HK-2 (cell line): ENCODE measurements around the gene SMKR1.

Experiments used
- DNase-seq: peaks from one replicate; pipeline ENCODE4 v3.0.0-alpha.2; 2018; ENCODE audit not compliant: unreplicated experiment

Gene SMKR1

DNA sequence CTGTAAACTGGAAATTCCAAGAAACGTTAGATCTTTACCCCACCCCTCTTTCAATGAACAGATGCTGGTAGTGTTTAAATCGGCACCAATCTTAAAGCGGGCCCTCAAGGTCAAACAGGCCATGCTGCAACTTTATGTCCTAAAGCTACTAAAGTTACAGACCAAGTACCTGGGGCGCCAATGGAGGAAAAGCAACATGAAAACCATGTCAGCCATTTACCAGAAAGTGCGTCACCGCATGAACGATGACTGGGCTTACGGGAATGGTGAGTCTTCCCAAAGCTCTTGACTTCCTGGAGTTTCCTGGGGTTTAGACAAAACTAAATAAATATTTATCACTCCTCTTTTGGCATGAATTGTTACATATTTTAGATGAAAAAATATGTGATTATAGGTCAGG, 19.6 kb upstream of the SMKR1 start:
- DNase-seq = no peak

DNA sequence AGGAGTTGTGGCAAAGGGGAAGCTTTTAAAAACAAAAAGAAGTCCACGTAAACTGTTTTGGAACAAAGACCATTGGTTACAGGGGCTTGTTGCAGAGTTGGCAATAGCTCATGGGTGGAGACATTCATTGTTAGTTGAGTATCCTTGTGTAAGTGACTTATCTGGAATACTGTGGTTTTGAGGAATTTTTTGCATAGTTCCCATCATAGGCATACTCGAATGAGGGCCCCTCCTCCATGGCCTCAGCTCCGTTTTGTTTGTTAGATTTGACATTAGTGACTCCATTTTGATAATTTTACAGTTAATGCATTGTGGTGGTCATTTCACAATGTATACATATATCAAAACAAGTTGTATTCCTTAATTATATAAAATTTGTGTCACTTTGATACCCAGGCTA, 12.8 kb upstream of the SMKR1 start:
- DNase-seq = no peak

DNA sequence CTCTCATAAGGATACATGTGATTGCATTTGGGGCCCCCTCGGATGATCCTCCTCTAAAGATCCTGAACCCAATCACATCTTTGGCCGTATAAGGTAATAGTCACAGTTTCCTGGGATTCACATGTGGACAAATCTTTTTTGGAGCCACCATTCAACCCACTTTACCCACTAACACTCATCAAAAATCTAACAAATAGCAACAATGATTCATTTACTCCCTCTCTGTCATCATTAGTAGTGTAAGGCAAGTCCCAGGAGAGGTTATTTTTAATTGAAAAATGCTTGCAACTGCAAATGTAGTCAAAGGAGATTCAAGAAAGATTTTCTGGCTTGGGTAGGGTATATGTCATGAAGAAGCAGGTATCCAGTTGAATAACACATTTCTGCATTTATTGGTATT, 9.9 kb upstream of the SMKR1 start:
- DNase-seq = no peak

- no peak for DNase-seq
Measured at GRCh38 chr7:129493555-129493954, 8.8 kb upstream of the SMKR1 start.

DNA sequence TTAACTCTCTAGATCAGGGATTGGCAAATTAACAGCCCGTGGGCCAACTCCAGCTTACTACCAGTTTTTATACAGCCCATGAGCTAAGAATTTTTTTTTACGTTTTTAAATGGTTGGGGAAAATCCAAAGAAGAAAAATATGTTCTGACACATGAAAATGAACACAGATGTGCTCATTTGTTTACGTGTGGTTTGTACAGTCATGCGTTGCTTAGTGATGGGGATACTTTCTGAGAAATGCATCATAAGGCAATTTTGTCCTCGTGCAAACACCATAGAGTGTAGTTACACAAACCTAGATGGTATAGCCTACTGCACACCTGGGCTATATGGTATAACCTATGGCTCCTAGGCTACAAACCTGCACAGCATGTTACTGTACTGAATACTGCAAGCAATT, 8.3 kb upstream of the SMKR1 start:
- no peak for DNase-seq

DNA sequence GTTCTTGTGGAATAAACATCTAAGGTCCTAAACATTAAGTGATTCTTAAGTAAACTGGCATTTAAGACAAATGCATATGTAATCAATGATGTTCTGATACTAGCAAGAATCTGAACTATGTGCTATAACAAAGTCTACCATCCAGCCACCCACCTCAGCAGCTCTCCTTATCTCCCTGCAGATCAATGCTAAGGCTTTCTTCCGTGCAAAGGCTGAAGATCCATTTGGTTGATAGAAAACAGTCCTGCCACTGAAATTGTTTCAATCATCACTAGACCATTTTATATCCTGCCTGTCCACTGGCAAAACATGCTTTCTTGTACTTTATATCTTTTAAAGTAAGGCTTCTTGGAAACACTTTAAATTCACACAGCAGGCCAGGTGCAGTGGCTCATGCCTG, 6.3 kb upstream of the SMKR1 start:
- no peak for DNase-seq

DNA sequence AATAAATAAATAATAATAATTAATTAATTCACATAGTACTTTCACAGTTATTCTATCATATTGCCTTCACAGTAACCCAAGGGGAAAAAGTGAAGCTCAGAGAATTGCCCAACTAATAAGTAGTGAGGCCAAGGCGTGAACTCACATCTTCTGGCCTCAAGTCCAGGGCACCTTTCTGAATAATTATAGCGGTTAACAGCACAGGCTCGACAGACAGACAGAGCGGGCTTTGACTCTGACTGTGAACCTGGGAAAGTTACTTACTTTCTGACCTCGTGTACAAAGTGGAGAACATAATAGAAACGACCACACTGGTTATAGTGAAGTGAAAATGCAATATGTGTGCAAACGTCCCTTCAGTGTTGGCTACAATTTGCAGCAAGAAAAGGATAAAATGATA, 5.7 kb upstream of the SMKR1 start:
- DNase-seq = no peak

GRCh38 chr7:129497156-129497555, 5.2 kb upstream of the SMKR1 start:
- no peak for DNase-seq

DNA sequence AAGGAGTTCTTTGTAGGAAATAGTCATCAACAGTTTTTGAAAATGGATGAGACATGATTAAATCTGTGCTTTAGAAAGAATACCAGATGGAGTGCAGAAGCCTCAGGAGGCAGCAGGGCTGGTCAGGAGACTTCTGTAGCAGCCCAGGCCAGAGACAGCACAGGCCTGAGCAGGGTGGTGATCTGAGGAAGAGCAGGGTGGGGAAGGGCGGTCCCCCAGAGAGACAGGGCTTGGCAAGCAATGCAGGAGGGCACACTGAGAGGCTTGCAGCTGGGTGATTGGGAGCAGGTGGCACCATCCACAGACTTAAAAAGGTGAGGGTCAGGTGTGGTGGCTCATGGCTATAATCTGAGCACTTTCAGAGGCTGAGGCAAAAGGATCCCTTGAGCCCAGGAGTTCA, 4.3 kb upstream of the SMKR1 start:
- DNase-seq = no peak

- no peak for DNase-seq
Measured at GRCh38 chr7:129499999-129500398, 2.3 kb upstream of the SMKR1 start.

DNA sequence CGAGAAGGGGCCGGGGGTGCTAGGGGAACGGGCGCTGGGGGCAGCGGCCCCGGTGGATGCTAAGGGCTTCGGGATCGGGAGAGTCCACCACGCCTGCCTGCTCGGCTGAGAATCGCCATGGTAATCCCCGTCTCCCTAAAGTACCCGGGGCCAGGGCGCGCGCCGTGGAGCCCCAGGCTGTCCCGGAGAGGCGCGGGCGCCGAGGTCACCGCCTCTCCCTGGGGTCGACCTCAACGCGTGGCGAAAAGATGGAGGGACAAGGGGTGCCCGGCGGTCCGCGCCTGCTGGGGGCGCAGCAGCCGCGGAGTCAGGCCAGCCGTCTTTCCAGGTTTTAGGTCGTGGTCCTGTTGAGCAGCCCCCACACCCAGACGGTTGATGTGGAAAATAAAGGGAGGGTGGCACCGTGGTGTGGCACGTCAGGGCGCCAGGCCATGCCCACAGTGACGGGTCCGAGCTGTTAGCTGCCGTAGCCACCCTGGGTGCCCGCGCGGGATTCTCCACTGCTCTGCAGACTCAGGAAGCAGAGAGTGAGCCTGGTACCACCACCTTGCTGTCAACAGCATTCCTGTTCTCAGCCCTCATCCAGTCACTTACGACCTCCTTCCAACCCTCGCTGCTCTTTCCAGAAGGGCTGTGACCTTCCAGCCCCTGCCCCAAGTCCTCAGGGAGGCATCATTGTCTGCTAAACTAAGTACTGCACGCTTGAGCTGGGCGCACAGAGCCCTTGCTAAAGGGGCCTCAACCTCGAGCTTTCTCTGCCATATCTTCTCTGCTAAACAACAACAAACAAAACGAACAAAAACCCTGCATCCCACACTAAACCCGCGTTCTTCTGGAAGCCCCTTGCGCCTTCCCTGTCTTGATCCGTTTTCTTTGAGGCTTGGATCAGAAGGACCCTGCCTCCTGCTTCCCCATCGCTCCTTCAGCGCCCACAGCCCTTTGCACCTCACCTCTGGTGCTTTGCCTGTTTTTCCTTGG, 666 bp downstream of the SMKR1 start:
- no peak for DNase-seq

DNA sequence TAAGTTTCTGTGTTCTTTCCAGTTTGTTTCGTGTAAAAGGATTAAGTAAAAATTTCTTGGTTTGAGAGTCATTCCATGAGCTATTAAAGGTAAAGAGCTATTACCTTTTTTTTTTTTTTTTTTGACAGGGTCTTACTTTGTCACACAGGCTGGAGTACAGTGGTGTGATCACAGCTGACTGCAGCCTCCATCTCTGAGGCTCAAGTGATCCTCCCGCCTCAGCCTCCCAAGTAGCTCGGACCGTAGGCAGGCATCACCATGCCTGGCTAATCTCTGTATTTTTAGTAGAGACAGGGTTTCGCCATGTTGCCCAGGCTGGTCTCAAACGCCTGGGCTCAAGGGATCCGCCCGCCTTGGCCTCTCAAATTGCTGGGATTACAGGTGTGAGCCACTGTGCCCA, 1.4 kb downstream of the SMKR1 start:
- DNase-seq = no peak

DNA sequence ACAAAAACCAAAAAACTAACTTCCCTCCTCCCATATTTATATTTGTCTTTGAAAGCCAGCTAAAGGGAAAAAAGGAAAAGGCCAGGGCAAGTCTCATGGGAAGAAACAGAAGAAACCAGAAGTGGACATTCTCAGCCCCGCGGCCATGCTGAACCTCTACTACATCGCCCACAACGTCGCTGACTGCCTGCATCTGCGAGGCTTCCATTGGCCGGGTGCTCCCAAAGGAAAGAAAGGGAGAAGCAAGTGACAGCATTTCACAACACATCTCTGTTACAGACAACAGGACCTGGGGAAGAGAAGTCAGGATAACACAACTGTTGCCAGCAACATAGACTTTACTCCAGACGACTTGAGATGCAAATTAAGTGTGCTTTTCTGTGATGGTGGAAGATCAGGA, 9.9 kb downstream of the SMKR1 start:
- no peak for DNase-seq

- DNase-seq = no peak
Measured at GRCh38 chr7:129513546-129513945, 11.2 kb downstream of the SMKR1 start.

DNA sequence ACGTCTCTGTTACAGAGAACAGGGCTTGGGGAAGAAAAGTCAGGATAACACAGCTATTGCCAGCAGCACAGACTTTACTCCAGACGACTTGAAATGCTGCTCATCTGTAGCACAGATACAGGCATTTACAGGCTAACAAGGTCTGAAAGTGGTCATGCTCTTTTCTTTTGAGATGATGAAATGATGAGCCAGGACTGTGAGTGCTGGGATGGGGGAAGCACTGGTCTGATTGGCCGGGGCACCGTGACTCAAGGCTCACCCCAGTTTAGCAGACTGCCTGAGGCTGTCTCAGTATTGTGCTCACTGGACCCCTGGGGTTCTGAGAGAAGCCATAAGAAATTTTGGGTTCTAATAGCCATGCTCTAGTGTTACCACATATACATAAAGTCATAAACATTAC, 12.4 kb downstream of the SMKR1 start:
- DNase-seq = no peak

GRCh38 chr7:129515381-129515780, 13.1 kb downstream of the SMKR1 start:
- DNase-seq = no peak

- DNase-seq = no peak
Measured at GRCh38 chr7:129517931-129518330, 15.6 kb downstream of the SMKR1 start.

GRCh38 chr7:129519464-129519863, 17.1 kb downstream of the SMKR1 start:
- no peak for DNase-seq

DNA sequence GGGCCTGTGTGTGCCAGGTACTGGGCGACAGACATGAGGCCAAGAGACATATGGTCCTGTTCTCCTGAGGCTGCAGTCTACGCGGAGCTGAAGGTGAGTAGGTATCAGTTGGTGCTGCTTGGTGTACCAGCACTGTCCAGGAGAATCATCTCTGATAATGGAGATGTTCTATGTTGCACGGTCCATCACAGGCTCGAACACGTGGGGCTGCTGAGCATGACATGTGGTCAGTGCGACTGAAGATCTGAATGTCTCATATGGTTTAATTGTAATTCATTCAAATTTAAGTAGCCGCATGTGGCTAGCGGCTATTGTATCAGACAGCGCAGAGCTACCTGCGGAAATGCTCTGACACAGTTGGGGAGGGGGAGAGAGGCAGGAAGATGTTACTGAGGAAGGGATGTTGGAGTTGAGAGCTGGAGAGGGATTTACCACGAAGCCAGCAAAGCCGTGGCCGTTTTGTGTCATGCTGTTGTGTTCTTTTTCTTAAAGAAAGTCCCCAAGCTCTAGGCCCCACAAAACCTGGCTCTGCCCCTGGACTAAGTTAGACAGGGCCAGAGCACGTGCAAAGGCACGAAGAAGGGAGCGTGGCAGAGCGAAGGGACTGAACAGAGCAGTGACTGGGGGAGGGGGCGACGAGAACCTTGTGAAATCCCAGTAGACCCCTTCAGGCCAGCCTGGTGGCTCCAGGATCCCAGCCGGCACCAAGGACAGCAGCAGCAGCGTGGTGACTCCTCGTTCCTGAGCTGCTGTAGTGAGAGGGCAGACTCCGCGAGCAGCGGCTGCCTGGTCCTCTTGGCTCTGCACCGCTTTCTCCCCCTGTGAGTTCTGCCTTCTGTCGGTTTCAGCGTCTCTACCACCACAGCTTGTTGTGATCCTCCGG, 20.0 kb downstream of the SMKR1 start:
- no peak for DNase-seq

DNA sequence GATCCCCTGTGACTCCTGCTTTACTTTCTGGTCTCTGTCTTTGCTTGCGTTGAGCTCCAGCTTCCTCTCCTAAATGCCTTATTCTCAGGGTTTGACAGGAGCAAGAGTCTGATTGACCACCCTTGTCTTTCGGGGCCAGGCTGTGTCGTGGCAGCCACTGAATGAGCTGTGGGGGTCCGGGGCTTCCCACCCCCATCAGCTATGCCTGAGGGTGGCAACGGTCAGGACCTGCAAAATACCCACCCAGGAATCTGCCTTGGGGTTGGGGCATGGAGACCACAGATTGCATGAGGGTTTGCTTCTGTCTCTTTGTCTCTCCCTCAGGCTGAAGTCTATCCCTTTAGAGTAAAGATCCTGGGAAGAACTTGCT, 20.6 kb downstream of the SMKR1 start:
- DNase-seq = no peak

DNA sequence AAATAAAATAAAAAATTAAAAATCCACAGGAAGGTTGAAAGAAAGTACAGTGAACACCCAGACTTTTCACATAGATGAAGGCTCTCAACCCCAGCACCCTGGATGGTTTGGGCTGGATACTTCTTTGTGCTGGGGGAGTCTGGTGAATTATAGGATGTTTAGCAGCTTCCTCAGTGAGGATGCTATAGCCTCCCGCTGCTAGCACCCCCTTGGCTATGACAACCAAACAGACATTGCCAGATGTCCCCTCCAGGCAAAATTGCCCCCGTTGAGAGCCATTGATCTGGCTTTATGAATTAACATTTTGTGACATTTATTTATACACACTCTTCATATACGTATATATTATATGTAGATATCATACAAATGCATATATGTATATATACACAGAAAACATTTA, 21.6 kb downstream of the SMKR1 start:
- DNase-seq = no peak

DNA sequence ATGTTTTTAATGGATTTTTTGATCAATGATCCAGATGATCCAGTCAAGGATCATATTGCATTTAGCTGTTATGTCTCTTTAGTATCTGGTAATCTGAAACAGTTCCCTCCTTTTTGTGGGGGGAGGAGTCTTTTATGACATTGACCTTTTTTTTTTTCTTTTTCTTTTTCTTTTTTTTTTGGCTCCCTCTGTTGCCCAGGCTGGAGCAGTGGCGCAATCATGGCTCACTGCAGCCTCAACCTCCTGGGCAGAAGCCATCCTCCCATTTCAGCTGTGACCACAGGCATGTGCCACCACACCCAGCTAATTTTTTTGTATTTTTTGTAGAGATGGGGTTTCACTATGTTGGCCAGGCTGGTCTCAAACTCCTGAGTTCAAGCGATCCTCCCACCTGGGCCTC, 22.1 kb downstream of the SMKR1 start:
- DNase-seq = peak; percentile 21
